Measurements from ENCODE around the gene FAM184A.
A peak's percentile ranks its signal among the peaks of the same experiment; 100 is the strongest.

The FAM184A gene

DNA sequence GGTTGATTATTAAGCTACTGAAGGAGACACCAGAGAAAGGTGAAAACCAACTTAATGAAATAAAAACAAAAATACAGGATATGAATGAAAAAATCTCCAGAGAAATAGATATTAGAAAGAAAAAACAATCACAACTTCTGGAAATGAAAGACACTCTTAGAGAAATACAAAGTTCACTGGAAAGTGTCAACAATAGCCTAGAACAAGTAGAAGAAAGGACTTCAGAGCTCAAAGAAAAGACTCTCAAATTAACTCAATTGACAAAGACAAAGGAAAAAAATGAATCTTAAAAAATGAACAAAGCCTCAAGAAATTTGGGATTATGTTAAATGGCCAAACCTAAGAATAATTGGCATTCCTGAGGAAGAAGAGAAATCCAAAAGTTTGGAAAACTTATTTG lies 133.2 kb downstream of the FAM184A start:
- no peak overlapping the region for H3K4me3 ChIP-seq (ENCODE audit: low read depth, low read length)
- no peak overlapping the region for H3K27ac ChIP-seq
- TF ChIP-seq, protein P1, sequence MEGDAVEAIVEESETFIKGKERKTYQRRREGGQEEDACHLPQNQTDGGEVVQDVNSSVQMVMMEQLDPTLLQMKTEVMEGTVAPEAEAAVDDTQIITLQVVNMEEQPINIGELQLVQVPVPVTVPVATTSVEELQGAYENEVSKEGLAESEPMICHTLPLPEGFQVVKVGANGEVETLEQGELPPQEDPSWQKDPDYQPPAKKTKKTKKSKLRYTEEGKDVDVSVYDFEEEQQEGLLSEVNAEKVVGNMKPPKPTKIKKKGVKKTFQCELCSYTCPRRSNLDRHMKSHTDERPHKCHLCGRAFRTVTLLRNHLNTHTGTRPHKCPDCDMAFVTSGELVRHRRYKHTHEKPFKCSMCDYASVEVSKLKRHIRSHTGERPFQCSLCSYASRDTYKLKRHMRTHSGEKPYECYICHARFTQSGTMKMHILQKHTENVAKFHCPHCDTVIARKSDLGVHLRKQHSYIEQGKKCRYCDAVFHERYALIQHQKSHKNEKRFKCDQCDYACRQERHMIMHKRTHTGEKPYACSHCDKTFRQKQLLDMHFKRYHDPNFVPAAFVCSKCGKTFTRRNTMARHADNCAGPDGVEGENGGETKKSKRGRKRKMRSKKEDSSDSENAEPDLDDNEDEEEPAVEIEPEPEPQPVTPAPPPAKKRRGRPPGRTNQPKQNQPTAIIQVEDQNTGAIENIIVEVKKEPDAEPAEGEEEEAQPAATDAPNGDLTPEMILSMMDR (IDR thresholded peaks at IDR 0.05; ENCODE audit: low read depth, low read length, missing control alignments): no peak
- H3K36me3 ChIP-seq (replicated peaks): no peaks in the 10 kb centered on the region
- DNase-seq: no peak
- no peaks in the 10 kb centered on the region for H3K27me3 ChIP-seq (replicated peaks)
- in situ Hi-C loops (cut with HindIII; ENCODE audit: low pct_ligation_motif_present, low sequenced_read_pairs): no loop called here

DNA sequence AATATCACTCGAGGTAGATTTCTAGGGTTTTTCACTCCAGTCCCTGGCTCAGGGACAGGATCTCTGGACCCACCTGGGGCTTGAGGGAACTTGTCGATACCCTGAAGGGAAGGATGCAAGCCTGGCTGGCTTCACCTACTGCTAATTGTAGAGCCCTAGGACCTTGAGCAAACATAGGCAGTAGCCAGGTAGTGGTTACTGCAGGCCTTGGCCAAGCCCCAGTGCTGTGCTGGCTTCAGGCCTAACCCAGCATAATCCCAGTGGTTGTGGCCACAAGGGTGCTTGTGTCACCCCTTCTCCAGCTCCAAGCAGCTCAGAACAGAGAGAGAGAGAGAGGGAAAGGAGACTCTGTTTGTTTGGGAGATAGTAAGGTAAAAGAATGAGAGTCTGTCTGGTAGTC lies 137.7 kb downstream of the FAM184A start:
- Histone ChIP-seq H3K4me3 (ENCODE audit: low read depth, low read length) (no peak overlapping the region), H3K27ac (no peak overlapping the region), H3K27me3 (replicated peaks) (no peaks in the 10 kb centered on the region), H3K36me3 (replicated peaks) (no peaks in the 10 kb centered on the region)
- no peak for DNase-seq
- TF ChIP-seq, protein P1 (IDR thresholded peaks at IDR 0.05; ENCODE audit: low read depth, low read length, missing control alignments): no peak
- in situ Hi-C loops (cut with HindIII; ENCODE audit: low pct_ligation_motif_present, low sequenced_read_pairs): no loop called here

DNA sequence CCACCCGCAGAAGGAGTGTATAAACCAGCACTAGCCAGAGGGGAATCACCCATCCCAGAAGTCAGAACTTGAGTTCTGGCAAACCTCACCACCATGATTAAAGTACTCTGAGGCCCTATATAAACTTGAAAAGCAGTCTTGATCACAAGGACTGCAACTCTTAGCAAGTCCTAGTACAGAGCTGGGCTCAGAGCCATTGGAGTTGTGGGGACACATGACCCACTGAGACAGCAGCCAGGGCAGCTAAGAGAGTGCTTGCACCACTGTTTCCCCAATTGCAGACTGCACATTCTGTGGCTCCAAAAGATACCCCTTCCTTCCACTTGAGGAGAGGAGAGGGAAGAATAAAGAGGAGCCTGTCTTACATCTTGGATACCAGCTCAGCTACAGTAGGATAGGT lies 138.8 kb downstream of the FAM184A start:
- Histone ChIP-seq H3K27ac (no peak overlapping the region), H3K27me3 (replicated peaks) (no peaks in the 10 kb centered on the region), H3K36me3 (replicated peaks) (no peaks in the 10 kb centered on the region), H3K4me3 (ENCODE audit: low read depth, low read length) (no peak overlapping the region)
- TF ChIP-seq, protein P1 (IDR thresholded peaks at IDR 0.05; ENCODE audit: low read depth, low read length, missing control alignments): no peak
- in situ Hi-C loops (cut with HindIII; ENCODE audit: low pct_ligation_motif_present, low sequenced_read_pairs): no loop called here
- no peak for DNase-seq

DNA sequence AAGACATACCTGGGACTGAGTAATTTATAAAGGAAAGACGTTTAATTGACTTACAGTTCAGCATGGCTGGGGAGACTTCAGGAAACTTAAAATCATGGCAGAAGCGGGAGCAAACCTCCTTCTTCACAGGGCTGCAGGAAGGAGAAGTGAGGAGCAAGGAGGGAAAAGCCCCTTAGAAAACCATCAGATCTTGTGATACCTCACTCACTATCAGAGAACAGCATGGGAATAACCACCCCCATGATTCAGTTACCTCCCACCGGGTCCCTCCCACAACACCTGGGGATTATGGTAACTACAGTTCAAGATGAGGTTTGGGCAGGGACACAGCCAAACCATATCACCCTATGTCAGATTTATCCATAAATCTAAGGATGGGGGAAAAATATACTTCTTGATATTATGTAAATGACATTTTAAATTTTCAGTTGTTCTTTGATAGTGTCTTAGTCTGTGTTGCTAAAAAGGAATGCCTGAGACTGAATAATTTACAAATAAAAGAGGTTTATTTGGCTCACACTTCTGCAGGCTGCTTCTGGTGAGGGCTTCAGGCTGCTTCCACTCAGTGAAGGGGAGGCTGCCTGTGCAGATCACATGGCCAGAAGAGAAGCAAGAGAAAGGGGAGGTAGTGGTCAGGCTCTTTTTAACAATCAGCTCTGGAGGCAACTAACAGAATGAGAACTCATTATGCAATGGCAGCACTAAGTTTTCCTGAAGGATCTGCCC lies 142.3 kb downstream of the FAM184A start:
- no peak overlapping the region for H3K27ac ChIP-seq
- H3K4me3 ChIP-seq (ENCODE audit: low read depth, low read length): no peak overlapping the region
- TF ChIP-seq, protein P1 (IDR thresholded peaks at IDR 0.05; ENCODE audit: low read depth, low read length, missing control alignments): no peak
- in situ Hi-C loops (cut with HindIII; ENCODE audit: low pct_ligation_motif_present, low sequenced_read_pairs): no loop called here
- no peaks in the 10 kb centered on the region for H3K27me3 ChIP-seq (replicated peaks)
- DNase-seq: no peak
- no peaks in the 10 kb centered on the region for H3K36me3 ChIP-seq (replicated peaks)

DNA sequence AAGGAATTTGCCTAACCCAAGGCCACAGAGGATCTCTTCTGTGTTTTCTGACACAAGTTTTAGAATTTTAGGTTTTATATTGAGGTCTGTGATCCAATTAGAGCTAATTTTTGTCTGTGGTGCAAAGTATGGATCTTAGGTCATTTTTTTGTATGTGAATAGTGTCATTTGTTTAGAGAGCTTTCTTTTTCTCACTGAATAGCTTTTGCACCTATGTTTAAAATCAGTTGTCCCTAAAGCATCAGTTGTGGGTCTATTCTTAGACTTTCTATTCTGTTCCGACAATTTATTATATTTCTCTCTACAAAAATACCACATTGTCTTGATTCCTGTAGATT lies 143.2 kb downstream of the FAM184A start:
- DNase-seq: no peak

More for the DNA sequence above, 143.2 kb downstream of the FAM184A start:
- Histone ChIP-seq H3K27me3 (replicated peaks) (no peaks in the 10 kb centered on the region), H3K27ac (peak overlapping the region; percentile 50), H3K36me3 (replicated peaks) (no peaks in the 10 kb centered on the region), H3K4me3 (ENCODE audit: low read depth, low read length) (peak overlapping the region; percentile 85)
- TF ChIP-seq, protein P1 (IDR thresholded peaks at IDR 0.05; ENCODE audit: low read depth, low read length, missing control alignments): no peak
- in situ Hi-C loops (cut with HindIII; ENCODE audit: low pct_ligation_motif_present, low sequenced_read_pairs): no loop called here
